CD4-positive, alpha-beta T cell treated with Interleukin-15 for 1 hour (primary cell): Measurements from ENCODE around the gene UCN.
"Not testable (repeated sequence)": the region's sequence is repeated elsewhere in the genome, so short reads cannot be mapped to it uniquely, and the experiment has no call there.

Experiments used
- DNase-seq: peaks from one replicate; pipeline ENCODE4 v3.0.0-alpha.2; 2020

UCN gene

DNA sequence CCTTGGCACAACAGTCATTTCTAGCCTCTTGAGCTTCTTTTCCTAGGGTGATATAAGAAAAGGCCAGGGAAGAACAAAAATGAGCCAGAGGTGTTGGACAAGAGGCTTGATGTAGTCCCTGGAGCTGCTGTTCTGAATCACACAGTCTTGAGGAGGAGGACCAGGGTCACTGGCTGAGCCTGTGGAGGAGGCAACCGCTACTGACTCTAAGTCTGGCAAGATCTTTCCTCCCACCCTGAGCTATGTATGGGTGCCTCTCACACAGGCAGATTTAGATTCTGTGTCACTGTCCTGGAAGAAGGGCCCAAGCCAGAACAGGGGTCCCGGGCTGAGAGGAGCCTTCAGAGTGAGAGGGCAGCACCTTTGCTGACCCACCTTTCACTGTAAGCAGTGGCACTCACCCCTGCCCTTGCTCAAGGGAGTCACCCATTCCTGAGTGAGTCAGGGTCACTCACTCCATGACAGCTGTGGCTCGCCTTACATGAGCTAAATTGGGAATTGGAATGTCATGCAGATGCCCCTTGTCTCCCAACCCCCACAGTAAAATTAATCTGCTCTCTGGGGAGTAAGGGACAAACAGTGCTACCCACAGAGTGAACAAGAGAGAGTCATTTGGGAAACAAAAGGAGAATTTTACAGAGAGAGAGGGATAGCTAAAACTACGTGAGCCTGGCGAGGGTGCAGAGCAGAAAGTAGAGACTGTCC lies 26.2 kb downstream of the UCN start, which contains the start of gene TRIM54:
TRIM54 (plus strand) TSS at position 575 of the 705 bp plus-strand sequence. CDS start 303 bp downstream, outside the sequence.
- DNase-seq, result no peak

DNA sequence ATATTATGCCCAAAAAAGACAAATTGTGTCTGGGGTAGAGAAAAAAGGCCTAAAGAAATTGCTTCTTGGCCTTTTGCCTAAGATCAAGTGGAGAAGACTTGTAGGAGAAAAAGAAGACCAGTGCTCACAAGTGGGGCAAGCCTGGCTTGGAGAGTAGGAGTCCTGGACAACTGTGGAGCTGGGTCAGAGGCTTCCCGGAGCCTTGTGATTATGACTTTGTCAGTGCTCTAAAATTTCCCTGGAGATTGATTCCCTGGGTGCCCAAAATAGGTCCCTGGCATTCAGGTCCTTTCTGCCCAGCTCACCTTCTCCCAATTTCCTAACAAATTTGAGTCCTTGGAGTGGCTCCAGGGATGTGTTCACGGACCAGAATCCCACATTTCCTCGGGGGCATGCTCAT lies 26.8 kb downstream of the UCN start:
- DNase-seq, result no peak

DNA sequence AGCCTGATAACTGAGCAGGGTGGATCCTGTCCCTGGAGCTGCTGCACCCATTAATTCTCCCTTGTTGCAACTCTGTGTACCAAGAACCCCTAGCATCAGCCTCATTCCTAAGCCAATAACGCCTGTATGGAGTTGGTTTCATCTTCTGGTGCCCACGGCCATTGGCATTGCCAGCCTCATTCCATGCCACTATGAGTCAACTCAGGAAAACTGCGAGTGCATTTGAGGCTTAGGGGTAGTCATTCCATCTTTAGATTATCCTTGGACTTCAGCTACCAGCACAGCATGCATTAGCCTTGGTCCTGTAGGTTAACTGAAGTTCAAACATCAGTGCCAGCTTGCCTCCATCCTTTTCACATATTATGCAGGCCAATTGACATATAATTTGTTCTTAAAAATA lies 27.4 kb downstream of the UCN start:
- no peak for DNase-seq

DNA sequence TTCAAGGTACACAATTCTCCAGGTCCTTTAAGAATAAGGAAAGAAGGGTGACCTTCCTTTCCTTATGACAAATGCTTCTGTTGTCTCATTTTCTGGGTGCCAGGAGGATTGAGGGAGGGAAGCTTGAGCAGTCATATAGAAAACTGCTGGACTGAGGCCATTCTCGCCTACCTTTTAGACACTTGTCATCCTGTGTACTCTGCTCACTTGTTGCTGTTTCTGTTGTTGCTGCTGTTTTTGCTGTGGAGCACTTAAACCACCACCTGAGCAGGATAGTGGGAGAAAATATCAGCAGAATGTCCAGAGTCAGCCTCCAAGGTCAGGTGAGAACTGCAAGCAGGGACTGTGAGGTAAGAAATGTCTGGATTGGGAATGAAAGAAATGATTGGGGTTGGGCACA lies 30.2 kb downstream of the UCN start:
- no peak for DNase-seq

DNA sequence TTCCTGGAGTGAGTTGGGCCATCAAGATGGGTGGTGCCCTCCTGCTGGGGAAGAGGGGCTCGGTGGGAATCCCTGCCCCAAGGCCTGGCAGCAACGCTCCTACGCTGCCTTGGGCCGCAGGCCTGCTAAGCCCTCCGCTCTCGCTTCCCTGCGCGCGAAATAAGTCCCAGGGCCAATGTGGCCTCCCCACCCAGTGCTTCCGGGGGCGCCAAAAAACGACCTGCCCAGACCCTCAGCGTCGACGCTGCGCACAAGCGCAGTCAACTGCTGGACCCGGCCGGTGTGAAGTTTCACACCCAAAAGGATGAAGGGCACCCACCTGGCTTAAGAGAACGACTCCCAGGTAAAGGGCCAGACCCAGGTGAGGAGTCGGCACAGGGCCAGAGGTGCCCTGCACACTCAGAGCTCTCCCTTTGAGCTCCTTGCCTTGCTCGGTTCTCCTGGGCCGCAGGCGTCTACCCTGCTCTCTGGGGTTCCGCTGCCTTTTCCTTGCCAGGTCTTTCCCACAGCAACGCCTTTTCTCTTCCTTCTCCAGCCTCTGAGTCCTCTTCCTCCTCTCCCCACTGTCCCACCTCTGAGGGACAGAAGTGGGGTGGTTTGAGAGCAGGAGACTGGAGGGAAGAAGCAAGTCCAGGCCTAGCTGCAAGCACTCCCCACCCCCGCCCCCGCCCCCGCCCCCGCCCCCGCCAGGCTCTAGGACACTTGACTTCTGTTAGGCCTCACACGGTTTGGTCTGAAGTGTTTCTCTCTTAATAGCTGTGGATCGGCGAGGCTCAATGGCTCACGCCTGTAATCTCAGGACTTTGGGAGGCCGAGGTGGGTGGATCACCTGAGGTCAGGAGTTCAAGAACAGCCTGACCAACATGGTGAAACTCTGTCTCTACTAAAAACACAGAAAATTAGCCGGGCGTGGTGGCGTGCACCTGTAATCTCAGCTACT lies 32.8 kb downstream of the UCN start, which contains the start of gene DNAJC5G:
DNAJC5G (plus strand) TSS at position 223 of the 940 bp plus-strand sequence. CDS start 1,296 bp downstream, outside the sequence.
- DNase-seq, result no peak

DNA sequence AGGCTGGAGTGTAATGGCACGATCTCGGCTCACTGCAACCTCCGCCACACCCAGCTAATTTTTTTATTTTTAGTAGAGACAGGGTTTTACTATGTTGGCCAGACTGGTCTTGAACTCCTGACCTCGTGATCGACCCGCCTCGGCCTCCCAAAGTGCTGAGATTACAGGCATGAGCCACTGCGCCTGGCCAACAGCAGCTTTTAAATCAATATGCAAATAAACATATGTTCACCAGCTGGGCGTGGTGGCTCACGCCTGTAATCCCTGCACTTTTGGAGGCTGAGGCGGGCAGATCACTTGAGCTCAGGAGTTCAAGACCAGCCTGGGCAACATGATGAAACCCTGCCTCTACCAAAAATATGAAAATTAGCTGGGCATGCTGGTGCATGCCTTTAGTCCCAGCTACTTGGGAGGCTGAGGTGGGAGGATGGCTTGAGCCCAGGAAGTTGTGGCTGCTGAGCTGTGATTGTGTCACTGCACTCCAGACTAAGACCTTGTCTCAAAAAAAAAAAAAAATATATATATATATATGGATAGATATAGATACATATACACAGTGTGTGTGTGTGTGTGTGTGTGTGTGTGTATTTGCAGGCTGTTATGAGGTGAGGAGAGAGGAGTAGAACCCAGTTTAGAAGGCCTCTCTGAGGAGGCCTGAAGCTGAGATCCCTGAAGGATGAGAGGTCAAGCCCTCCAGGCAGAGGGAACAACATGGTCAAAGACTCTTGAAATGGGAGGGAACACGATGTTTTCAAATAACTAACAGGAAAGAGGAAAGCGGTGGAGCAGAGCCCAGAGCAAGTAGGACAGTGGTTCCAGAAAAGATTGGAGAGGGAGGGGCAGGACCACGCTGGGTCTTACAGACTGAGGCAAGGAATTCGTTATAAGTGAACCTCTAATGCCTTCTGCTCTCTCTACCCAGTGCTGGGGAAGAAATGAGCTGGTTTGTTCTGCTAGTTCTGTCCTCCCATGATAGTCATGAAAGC lies 35.4 kb downstream of the UCN start:
- not testable (repeated sequence) for DNase-seq

DNA sequence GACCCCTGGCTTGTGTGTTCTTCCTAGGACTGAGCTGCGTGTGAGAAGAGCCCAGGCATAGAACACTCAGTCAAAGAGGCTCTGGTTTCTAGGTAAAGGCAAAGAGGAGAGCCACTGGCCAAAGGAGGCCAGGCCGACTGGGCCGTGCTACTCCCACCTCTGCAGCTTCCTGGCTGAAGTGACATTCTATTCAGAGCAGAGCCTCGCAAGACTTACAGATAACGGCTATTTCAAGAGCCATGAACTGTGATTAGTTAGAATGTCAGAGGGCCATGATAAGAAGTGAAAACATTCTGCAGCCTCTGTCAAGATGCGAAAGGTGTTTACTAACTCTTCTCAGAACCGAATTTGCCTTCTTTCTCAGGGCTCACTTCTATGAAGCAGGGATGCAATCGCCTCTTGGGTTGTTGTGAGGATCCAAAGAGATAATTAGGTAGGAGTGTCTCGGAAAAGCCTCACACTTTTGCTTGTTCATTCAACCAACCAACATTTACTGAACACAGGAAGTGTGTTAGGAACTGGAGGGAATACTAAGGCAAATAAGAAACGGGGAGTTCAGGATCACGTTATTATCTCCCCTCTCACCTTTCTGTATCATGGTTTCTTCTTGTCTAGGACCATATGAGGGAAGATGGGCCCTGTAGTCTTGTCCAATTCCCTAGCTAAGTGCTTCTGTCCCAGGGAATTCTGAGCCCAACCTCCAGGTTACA lies 36.5 kb downstream of the UCN start:
- no peak for DNase-seq

DNA sequence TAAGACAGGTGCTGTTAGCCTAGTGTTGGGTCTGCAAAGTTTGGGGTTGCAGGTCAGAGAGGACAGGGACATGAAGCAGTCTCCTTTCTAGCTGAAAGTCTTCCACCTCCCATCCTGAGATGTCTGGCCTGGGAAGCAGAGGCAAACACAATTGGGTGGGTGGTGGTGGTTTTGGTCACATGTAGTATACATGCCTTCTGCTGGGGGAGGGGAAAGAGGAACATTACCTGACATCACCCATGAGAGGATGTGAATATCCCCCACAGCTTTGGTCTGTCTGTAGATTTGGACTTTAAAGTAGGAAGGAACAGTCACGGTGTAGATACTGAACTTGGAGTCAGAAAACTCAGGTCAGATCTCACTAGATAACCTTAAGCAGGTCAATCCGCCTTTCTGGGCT lies 37.6 kb downstream of the UCN start:
- DNase-seq, result no peak

DNA sequence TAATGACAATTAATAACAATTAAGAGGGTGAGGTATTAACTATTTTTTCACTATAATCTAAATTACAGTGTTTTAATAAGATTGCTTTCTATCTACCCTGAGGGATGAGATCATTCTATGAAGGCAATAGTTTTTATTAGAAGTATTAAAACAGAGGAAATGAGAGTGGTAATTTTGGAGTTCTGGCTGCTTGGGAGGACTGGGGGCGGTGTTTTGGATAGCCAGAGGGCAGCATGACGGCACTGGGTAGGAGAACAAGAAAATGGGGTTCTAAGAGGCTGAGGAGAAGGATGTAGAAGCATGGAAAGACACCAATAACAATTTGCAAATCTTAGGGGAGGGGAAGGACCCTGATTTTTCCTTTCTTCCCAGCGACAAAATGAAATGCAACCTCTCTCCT lies 38.1 kb downstream of the UCN start:
- DNase-seq, result no peak

DNA sequence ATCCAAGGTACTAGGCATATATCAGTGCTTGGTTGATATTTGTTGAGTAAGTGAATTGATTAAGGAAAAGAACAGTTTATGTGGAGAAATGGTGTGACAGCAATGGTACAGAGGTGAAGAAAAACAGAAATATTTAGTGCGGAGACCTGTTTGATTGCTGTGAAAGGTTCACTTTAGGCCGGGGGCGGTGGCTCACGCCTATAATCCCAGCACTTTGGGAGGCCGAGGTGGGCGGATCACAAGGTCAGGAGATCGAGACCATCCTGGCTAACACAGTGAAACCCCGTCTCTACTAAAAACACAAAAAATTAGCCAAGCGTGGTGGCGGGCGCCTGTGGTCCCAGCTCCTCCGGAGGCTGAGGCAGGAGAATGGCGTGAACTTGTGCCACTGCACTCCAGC lies 39.9 kb downstream of the UCN start:
- not testable (repeated sequence) for DNase-seq

DNA sequence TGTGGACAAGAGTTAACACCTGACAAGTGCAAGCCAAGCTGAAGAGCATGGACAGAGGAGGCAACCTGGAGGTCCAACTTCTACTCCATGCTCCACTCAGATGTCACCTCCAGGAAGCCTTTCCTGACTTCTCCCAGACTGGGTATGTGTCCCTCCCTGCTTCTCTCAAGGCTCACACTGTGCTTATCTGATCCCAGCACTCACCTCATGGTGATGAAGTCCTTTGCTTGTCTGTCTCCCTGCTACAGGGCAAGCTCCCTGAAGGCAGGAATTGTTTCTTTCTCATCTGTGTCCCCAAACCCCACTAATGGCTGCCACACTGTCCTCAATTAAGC lies 42.7 kb downstream of the UCN start:
- no peak for DNase-seq

DNA sequence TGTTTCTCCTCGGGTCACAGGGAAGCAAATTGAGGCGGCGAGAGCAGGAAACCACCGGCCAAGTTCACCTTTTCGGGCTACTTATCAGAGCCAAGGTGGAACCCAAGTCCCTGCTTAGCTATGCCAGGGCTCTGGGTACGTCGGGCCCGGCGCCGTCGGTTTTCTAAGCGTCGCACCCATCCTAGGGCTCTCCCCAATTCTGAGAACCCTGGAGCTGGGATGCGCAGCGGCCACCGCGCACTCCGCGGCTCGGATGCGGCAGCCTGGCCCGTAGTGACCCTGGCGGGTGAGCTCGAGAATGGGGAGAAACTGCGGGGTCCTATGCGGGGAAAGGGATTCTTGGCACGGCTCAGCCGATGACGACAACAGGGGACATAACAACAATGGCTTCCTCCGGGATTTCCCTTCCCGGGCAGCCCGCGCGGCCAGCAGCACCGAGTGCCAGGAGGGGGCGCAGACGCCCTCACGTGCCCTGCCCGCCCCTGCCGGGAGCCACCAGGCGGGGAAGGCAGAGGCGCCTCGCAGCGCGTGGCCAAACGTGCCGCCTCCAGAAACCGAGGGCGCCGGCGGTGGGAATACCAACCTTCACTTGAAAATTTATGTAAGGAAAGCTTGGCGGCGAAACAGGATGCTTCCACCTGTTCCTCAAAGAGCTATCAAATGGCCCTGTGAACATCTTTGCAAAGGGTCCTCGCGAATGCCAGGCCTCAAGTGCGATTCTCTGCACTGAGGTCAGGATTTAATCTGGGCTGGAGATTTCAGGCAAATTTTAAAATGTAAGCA lies 43.3 kb downstream of the UCN start:
- DNase-seq, result peak; percentile 77

DNA sequence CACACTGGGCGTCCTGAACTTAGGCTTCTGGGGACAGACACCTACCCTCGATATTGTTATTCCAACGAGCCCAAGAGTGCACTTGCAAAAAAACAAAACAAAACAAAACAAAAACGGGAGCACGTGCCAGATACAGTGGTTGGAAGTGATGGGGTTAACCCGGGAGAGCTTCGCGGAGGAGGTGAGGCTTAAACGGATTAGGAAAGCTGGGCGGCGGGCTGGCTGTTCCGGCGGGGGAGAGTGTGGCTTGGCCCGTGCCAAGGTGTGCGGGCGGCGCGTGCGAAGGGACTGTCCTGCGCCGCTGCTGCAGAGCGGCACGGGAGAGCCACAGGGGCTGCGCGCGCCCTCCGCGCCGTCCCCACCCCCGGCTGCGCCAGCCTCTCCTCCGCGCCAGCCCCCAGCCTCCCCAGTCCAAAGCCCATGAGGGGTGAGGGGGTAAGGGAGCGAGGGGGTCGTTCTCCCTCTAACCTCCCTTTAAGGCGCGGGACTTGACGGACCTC lies 43.9 kb downstream of the UCN start:
- DNase-seq, result no peak

DNA sequence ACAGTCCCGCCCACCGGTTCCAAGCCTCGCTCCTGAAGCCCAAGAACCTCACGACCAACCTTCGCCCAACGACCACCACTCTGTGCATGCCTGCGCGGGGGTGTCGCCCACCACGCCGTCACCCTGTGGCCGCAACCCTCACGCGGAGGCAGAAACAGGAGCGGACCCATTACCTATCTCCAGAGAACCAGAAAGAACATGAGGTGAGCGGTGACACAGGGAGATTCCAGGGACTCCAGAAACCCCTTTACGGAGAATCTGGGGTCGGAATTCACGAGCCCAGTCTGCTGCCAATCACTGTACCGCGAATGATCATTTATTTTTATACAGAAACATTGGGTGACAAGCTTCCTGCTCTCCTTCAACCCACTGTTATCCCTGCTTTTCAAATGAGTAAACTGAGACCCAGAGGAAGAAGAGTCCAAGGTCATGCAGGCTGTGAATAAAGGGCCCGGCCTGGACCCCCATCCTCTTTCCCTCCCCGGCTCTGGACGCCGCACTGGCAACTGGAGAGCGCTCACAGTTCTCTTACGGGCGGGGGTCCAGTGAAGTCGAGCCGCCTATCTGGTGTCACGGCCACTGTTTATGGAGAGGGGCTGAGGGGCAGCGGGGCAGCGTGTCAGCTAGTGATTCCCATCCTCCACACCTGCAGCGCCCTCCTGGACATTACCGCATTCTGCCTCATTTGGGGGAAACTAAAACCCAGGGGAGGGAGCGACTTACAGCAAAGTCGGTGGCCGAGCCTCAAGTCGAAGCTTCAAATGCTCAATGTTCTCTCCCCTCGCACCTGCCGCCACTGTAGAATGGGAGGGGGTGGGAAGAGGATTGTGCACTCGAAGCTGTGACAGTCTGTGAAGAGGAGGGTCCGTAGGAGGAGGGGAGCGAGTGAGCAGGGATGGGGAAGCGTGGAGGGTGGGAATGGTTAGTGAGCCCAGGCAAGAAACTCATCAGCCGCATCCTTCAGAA lies 44.7 kb downstream of the UCN start:
- no peak for DNase-seq

DNA sequence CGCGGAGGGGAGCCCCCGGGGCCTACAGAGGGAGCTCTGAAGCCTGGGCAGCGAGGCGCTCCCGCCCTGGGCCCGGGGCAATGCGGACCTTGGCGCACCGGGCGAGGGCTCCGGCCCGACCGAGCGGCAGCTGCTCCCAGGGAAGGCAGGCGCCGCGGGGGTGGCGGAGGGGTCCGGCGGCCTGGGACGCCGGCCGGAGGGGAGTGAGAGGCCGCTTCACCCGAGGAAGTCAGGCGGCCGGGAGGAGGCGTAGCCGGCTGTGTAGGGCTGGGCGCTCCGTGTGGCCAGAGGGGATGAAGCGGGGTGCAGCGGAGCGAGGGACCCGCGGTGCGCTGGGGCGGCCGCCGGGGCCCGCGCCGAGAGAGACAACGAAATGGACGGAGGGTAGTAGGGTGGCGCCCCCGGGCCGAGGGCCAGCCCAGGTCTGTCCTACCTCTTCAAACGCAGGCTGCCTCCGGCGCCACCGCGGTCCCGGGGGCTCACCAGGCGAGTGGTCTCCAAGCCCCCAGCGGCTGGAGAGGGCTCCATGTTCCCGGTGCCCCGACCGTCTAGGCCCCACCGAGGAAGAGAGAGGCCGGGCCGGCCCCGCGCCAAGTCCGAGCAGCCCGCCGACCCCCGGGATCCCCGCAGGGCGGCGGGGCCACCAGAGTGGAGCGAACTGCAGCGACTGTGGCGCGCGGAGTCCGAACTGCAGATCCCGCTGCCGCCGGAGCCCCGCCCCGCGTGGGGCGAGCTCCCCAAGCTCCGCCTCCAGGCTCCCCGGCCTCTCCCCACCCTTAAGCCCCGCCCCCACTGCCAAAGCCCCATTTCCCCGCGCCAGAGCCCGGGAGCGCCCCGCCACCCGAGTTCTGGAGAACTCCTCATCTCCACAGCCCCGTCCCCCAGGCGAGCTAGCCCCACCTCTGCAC lies 45.6 kb downstream of the UCN start, which contains the start of gene SLC30A3:
SLC30A3 (minus strand) TSS at position 669 of the 908 bp plus-strand sequence; CDS start at position 528, 141 bp downstream.
- DNase-seq, result peak; percentile 76

DNA sequence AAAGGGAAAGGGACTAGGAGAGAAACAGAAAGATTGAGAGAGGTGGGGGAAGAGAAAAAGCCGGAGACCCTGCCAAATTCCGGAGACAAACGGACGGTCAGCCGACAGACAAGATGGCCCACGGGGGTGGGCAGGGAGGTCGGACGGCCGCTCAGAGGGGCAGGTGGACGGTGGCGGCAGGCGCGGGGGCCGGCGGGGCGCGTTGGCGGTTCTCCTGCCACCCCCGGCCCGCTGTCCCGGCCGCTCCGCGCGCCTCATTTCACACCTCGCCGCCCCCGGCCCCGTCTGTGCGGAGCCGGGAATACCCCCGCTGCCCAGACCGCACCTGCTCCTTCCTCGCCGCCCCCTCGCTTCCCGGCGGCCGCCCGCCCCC lies 46.3 kb downstream of the UCN start:
- no peak for DNase-seq

DNA sequence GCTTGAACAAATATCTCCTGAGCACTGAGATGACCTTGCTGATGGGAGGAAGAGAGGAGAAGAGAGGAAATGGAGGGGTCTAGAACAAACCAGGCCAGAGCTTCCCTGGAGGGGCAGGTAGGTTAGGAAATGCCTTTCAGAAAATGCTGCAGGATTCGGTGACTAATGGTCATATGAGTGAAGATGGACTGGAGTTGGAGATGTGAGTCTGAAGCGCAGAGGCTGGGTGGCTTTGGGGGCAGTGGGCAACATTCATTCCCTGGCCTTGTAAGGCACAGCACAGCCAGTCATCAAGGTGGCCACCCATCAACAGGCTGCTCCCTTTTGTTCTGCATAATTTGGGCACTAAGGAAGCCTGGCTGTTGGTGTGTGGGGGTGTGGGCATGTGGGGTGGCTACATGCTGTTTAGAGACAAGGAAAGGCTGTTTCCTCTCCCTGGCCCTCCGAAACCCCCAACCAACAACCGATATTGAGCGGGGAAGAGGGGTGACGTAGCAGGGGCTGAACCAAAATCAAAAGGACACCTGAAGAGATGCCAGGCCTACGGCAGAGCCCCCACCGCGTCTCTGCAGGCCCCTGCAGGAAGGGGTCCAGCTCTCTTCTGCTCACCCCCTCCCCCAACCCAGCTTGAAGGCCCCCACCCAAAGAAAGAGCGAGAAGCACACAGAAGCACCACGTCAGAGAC lies 46.9 kb downstream of the UCN start:
- no peak for DNase-seq

DNA sequence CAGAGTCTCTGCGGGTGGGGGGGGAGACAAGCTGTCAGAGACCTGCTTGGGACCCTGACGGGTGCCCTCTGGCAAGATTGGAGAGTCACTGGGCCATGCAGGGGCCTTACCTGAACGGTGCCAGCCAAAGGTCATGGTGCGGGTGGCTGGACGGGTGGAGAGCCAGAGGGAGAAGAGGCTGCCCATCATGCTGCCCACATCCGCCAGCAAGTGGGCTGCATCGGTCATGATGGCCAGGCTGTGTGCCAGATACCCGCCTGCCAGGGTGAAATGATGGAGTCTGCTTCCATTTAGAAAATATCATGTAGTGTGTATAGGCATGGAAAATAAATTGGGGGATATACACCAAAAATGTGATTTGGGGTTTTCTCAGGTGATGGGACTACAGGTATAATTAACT lies 50.2 kb downstream of the UCN start:
- no peak for DNase-seq
